Activated CD8-positive, alpha-beta memory T cell treated with anti-CD3 and anti-CD28 coated beads for 48 hours (primary cell): ENCODE results near the gene PPP2CA.

Experiments used
- DNase-seq, 3 experiments: peaks; one replicate each; pipeline ENCODE4 v3.0.0-alpha.2; 2020; ENCODE audit warnings: low read depth in 2 of 3, low spot score in 2 of 3

The PPP2CA gene

GRCh38 chr5:134149571-134150303, 76.1 kb downstream of the PPP2CA start:
- no peak for DNase-seq

DNA sequence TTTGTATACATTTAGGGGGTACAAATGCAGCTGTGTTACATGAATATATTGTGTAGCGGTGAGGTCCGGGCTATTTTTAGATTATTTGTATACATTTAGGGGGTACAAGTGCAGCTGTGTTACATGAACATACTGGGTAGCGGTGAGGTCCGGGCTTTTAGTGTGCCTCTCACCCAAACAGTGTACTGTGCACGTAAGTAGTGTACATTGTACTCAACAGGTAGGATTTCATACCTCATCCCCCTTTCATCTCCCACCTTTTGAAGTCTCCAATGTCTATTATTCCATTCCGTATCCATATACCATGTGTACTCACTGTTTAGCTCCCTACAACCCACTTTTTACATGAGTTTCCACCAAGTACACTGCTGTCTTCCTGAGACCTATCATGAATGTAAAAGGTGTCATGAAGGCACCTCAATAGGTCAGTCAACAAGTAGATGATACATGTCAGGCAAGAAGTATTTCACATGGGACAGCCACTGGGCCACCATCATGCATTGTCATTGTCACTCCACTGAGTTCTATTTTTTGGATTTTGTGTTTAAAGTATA, 76.8 kb downstream of the PPP2CA start:
- no peak for DNase-seq

- DNase-seq, result no peak
These were observed 77.6 kb downstream of the PPP2CA start for GRCh38 chr5:134148316-134148715.

DNA sequence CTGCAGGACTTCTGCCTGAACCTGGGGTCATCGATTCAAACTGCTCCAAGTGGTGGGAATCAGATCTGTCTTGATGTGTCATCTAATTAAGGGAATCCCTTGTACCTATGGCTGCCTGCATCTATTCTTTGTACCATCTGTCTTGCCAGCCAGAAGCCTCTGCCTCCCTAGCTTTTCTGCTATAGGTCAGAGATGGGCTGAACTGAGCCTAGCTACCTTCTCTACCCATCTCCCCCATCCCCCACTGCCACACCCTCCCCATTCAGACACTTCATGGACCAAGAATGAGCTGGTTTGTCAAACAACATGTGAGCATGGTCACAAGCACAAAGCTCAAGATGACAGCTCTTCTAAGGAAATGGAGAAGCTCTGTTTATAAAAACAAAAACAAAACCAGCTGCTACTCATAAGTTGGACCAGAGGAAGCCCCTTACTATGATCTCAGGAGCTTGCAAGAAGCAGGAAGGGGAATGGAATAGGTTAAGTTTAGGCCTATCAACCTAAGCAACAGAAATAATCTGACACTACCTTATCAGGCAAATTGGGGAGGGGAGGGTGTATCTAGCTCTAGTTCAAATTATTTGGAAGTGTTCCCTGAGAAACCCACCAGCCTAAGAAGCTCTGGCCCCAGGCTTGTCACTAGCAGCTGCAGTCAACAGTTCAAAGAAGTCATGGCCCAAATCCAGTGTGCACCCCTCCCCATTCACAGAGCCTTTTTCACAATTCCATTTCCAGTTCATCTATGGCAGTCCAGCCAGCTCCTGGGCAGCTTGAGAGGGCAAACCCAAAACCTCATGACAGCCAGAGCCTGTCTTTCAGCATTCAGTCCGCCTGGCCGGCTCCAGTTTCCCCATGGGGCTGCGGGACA, 79.0 kb downstream of the PPP2CA start:
- DNase-seq, result no peak

GRCh38 chr5:134145779-134146581, 79.9 kb downstream of the PPP2CA start:
- peak in 2 of 3 experiments; percentile 57 to 82 for DNase-seq

DNA sequence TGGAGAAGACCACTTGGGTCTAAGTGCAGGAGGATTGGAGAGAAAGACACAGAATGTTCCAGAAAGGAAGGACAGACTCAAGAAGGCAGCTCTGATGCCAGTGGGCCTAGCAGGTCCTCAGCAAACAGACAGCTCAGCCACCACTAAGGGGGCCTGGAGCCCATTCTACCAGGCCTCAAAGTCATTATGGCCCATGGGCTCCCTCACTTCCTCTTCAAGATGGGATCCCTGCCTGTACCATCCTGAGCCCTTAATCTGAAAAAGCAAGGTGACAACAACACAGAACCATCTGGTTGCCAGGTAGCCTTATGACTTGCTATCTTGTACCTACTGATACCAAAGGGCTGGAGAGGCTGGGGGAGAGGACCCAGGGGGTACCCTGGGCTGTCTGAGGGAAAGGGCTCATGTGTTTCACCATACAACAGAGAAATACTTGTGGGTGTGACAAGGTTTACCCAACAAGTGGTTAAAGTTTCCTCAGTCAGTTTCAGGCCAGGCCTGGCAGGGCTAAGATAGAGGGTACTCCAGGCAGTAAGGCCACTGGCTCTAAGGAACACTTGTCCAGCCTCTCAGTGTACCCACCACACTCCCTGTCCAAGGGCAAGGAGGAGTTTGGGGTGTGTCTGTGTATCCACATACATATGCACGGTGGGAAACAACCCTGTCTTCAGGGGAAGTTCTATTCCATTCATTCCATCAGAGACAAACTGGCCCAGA, 80.7 kb downstream of the PPP2CA start:
- DNase-seq, result no peak
